Limb (tissue), 2 donors: ENCODE results near the gene RBP2.

Source experiments
- DNase-seq, 2 donors: peaks; one replicate each; pipeline ENCODE4 v3.0.0-alpha.2; 2016; ENCODE audit errors: extremely low spot score in 2 of 2

RBP2 gene

GRCh38 chr3:139476348-139476747 is at the start of gene RBP2:
Gene RBP2 (minus strand): TSS chr3:139476516. CDS start chr3:139476459, 57 bp downstream.
- no peak for DNase-seq

GRCh38 chr3:139524841-139525636 is 48.7 kb upstream of the RBP2 start:
- DNase-seq: peak in 1 of 2 donors; percentile 3

GRCh38 chr3:139523718-139524117 is 47.4 kb upstream of the RBP2 start:
- DNase-seq: no peak

GRCh38 chr3:139523166-139523565 is 46.9 kb upstream of the RBP2 start:
- DNase-seq: no peak

- DNase-seq: no peak
Measured at GRCh38 chr3:139522421-139522820, 46.1 kb upstream of the RBP2 start.

GRCh38 chr3:139521816-139522215 is 45.5 kb upstream of the RBP2 start:
- no peak for DNase-seq

GRCh38 chr3:139521144-139521543 is 44.8 kb upstream of the RBP2 start:
- DNase-seq: no peak

GRCh38 chr3:139519998-139520737 is 43.9 kb upstream of the RBP2 start:
- DNase-seq: no peak

GRCh38 chr3:139518926-139519842 is 42.9 kb upstream of the RBP2 start:
- peak in 1 of 2 donors; percentile 12 for DNase-seq

- DNase-seq: peak in 1 of 2 donors; percentile 20
Measured at GRCh38 chr3:139518306-139518705, 42.0 kb upstream of the RBP2 start.

GRCh38 chr3:139517321-139518065 is 41.2 kb upstream of the RBP2 start:
- peak in 1 of 2 donors; percentile 18 for DNase-seq

GRCh38 chr3:139514741-139515140 is 38.4 kb upstream of the RBP2 start:
- DNase-seq: no peak

GRCh38 chr3:139509631-139510030 is 33.3 kb upstream of the RBP2 start:
- DNase-seq: no peak

GRCh38 chr3:139506766-139507165 is 30.4 kb upstream of the RBP2 start:
- no peak for DNase-seq

GRCh38 chr3:139505829-139506386 is 29.6 kb upstream of the RBP2 start:
- no peak for DNase-seq

- no peak for DNase-seq
Measured at GRCh38 chr3:139499536-139499935, 23.2 kb upstream of the RBP2 start.

- DNase-seq: no peak
Measured at GRCh38 chr3:139493826-139494385, 17.6 kb upstream of the RBP2 start.

GRCh38 chr3:139491966-139492365 is 15.7 kb upstream of the RBP2 start:
- no peak for DNase-seq

GRCh38 chr3:139491027-139491700 is 14.8 kb upstream of the RBP2 start:
- no peak for DNase-seq

- no peak for DNase-seq
Measured at GRCh38 chr3:139482206-139482605, 5.9 kb upstream of the RBP2 start.
